Measurements from ENCODE around the gene KPNA1.
A peak's percentile ranks its signal among the peaks of the same experiment; 100 is the strongest.
"Not testable (repeated sequence)": the region's sequence is repeated elsewhere in the genome, so short reads cannot be mapped to it uniquely, and the experiment has no call there.

KPNA1 gene

DNA sequence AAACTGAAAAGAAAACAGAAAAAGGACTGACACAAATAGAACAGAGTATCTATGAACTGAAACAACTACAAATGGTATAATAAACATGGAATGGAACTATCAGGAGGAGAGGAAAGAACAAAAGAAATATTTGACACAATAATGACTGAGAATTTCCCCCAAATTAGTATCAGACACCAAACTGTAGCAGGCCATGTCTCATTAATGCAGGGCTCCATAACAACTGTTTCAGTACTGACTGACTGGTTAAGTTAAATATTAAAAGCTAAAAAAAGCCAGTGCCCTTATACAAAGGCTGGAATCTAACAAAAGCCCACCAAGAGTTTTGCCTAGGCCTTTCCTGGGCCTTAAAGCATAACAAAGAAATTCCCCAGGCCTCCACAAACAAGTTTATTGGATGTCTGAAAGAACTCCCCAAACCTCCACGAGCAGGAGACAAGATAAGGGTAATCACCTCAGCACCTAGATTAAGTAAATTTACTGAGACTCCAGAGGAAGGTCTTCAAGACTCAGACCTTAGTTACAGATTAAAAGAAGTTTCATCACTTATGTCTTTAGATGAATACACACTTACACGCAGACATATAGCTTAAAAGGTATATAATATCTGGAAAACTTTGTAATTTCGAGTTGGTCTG is 45.7 kb downstream of the KPNA1 start:
- DNase-seq: no peak

DNA sequence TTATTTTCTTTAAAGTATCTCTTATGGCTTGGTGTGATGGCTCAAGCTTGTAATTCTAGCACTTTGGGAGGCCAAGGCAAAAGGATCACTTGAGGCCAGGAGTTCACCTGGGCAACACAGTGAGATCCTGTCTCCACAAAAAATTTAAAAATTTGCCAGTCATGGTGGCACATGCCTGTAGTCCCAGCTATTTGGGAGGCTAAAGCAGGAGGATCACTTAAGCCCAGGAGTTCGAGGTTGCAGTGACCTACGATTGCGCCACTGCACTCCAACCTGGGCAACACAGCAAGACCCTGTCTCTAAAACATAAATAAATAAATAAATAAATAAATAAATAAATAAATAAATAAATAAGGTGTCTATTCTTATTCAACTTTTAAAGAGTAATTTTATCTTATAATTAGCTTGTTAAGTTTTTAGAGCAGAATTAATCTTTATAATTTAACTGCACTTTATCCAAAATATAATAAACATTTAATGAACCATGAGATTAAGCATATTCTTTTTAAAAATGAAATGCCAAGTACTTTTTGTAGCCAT is 48.0 kb downstream of the KPNA1 start:
- DNase-seq: no peak

DNA sequence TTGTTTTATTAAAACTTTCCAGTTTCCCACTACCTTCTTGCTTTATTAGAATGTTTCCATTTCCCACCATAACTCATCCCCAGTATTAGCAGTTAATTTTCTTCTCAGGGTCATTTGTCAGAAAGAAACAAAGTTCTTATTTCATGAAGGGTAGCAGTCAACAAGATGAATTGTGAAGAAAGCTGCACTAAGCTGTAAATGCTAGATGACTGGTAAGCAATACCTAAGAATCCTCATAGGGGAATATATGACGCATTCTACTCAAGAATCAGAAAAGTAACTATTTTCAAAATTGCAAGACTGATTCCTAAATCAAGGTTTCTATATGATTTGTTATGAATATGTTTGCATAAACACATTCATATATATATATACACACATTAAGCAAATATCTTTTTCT is 50.1 kb downstream of the KPNA1 start:
- DNase-seq: no peak

DNA sequence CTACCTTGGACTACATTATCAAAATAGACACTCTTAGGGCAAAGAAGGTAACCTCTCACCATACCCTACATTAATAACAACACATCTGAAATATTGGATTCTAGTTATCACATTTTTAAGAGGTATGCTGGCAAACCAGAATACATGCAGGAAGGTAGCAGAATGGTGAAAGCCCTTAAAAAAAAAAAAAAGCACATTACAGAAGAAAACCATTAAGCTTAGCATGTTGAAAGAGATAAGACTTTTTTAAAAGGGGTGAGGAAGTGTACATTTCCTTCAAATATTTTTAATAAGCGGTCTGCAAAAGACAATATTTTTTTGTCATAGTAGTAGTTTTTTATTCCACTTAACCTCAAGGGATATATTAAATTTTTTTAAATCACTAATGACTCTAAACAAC is 52.3 kb downstream of the KPNA1 start:
- DNase-seq: no peak

DNA sequence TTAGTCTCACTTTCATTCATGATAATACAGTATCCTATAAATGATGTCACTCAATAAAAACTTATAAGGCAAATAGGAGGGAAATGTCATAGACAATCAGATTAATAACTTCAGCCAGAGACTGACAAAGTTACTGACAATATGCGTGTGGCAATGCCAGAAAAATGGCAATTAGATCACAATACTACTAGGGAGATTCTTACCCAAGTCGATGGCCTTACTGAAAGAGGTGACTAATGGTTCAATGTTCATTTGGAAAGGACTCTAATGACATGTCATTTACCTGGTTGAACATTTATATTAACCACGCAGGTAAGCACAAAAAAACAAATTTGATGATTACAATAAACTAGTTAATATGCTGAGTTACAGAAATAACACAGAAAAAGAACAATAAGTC is 52.9 kb downstream of the KPNA1 start:
- DNase-seq: no peak

DNA sequence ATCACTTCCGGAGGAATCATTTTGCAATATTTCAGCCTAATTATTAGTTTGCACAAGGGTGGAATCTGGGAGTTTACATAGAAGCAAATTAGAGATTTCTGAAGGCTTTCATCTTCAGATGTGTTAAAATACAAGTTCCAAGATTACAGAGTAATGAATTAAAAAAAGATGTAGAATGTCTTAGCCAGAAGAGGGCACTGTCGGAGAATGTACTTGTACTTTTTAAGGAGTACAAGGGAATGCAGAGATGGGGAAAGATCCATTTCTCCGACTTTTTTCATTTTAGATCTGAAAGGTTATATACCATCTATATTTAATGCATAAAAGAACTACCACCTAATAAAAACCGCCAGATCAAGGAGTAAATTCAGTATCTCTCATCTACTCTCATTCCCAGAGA is 55.7 kb downstream of the KPNA1 start:
- DNase-seq: peak; percentile 52

DNA sequence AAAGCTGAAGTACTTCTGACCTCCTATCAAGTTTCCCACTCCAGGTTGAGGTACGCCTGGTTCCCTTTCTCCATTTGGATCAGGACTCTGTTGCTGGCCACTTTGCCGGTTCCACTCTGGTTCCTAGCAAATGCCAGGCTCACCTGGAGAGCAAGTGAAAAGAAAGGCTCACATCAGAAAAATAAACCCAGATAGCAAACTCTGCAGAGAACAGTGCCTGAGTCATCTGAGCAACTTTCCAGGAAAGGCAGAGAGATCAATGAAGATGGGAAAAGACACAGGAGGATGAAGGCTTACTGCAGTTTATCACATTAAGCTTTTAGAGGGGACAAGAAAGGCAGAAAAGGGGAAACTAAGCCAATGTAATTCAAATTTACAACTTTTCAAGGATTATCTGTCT is 57.0 kb downstream of the KPNA1 start:
- no peak for DNase-seq

DNA sequence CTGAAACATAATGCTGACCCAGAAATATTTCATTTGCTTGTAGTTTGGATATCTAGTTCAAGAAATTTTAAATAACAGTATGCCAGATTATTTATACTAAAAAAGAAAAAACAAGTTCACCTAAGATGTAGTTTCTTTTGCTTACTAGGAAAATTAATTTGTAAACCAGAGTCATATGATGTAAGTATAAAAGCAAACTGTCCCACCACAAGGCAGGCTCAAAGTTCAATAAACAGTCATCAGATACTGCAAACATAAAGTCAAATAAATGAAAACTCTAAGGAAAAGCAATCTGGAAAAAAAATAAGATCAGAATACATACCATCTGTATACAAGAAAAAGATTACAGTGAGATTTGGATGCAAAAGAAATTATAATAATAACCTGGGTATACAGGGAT is 58.7 kb downstream of the KPNA1 start:
- DNase-seq: no peak

DNA sequence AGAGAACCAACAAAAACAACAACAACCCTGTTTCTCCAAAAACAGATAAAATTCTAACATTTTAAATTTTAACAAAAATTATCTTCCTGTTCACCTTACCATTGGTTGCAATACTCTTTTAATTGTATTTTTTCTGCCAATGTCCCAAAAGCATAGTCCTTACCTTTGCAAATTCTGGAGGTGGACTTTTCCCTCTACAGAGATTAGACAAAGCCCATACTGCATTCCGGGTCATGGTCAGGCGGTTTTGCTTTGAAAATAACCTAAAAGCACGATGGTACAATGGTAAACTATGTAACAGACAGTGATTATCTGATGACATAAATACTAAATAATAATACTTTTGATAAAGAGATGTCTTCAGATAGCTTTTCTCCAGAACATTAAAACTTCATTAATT is 63.4 kb downstream of the KPNA1 start:
- no peak for DNase-seq

DNA sequence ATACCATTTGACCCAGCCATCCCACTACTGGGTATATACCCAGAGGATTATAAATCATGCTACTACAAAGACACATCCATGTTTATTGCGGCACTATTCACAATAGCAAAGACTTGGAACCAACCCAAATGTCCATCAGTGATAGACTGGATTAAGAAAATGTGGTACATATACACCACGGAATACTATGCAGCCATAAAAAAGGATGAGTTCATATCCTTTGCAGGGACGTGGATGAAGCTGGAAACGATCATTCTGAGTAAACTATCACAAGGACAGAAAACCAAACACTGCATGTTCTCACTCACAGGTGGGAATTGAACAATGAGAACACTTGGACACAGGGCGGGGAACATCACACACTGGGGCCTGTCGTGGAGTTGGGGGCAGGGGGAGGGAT is 66.5 kb downstream of the KPNA1 start:
- not testable (repeated sequence) for DNase-seq

DNA sequence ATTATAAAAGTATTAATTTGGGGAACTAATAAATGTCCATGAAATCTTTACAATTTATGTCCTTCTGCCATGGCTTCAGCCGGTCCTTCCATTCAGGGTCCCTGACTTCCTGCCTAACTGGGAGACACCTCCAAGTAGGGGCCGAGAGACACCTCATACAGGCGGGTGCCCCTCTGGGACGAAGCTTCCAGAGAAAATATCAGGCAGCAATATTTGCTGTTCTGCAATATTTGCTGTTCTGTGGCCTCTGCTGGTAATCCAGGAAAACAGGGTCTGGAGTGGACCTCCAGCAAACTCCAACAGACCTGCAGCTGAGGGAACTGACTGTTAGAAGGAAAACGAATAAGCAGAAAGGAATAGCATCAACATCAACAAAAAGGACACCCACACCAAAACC is 70.2 kb downstream of the KPNA1 start:
- DNase-seq: not testable (repeated sequence)

DNA sequence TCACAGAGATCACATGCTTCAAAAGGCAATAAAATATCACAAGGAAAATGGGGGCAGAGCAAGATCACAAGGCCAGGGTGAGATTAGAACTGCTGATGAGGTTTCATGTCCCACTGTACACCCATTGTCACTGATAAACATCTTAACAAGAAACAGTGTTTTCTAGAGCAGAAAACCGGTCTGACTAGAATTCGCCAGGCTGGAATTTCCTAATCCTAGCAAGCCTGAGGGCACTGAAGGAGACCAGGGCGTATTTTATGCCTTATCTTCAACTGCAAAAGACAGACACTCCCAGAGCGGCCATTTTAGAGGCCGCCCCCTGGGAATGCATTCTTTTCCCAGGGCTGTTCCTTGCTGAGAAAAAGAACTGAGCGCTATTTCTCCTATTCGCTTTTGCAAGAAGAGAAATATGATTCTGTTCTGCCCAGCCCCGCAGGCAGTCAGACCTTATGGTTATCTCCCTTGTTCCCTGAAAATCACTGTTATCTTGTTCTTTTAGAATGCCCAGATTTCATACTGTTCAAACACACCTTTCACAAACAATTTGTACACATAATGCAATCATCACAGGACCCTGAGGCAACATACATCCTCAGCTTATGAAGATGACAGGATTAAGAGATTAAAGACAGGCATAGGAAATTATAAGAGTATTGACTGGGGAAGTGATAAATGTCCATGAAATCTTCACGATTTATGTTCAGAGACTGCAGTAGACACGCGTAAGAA is 70.8 kb downstream of the KPNA1 start:
- not testable (repeated sequence) for DNase-seq

DNA sequence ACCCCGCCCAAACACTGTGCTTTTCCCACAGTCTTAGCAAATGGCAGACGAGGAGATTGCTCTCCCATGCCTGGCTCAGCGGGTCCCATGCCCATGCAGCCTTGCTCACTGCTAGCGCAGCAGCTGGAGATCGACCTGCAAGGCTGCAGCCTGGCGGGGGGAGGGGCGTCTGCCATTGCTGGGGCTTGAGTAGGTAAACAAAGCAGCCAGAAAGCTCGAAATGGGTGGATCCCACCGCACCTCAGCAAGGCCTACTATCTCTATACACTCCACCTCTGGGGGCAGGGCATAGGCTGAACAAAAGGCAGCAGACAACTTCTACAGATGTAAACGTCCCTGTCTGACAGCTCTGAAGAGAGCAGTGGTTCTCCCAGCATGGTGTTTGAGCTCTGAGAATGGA is 71.6 kb downstream of the KPNA1 start:
- no peak for DNase-seq

DNA sequence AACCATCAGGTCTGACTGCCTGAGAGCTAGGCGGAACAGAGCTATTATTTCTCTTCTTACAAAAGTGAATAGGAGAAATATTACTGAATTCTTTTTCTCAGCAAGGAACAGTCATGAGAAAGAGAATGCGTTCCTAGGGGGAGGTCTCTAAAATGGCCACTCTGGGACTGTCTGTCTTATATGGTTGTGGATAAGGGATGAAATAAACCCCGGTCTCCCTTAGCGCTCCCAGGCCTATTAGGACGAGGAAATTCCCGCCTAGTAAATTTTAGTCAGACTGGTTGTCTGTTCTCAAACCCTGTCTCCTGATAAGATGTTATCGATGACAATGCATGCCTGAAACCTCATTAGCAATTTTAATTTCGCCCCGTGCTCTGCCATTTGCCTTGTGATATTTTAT is 78.8 kb downstream of the KPNA1 start:
- no peak for DNase-seq

DNA sequence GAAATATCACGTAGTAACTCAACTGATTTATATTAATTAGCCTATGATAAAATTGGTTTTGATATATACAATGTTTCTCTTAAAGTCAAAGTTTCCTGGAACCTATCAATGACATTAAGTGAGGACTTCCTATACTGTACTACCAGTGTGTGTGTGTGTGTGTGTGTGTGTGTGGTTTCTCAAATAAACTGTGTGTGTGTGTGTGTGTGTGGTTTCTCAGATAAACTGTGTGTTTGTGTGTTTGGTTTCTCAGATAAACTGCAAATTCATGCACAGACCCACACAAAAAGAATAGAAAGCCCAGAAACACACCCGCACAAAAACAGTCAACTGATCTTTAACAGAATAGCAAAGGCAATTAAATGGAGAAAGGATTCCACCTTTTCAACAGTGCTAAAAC is 84.4 kb downstream of the KPNA1 start:
- no peak for DNase-seq

DNA sequence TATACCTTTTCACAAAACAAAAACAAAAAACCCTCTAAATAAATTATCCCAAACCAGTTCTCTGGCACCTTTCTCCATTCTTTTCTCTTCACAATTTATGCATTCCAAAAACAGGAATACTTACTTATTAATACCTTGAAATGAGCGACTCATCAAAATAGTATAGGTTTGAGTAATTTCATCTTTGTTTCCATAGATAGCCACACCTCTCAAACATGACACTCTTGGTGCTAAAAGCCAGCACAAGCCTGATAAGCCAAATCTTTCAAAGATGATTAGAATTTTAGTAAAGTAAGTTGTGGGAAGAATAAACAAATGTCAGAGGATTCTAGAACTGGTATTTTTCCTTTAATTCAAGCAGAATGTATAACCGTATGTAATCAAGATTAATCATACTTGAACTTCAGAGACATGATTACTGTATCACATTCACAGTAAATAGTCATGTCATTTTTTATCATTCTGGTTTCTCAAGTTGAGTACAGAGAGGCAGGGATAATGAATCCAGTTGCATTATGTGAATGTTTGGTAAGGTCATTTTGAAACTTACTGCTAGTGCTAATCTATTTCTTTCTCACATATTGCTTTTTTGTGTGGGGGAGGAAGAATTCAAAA is 86.8 kb downstream of the KPNA1 start:
- peak; percentile 7 for DNase-seq

DNA sequence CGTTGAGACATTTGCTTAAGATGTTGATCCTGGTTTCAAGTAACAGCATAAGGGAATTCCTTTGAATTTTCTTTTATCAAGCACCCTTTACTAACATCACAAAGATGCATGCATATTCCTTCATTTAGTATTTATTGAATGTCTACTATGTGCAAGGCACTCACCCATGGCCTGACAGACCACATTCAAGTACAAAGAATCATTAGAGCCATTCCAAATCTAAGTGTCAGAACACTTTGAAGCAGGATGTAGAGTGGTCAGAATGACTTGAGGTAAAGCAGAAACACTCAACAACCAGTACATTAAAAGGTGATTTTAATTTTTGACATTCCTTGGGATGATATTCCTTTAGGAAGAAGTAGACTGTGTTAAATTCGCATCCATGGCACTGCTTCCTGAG is 92.9 kb downstream of the KPNA1 start:
- DNase-seq: no peak

DNA sequence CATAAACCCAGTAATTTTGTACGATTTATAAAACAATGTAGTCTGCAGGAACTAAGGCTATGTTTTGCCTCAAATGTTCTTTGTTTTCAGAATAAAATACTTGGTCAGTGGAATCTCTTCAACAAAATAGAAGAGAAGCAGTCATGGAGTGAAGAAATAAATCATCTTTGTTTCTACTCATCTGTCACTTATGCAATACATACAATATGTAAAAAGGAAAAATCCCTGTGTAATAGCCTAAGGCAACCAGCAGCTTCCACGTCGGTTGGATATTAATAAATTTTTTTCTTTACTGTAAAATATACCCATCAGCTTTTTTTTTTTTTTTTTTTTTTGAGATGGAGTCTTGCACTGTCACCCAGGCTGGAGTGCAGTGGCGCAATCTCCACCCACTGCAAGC is 93.6 kb downstream of the KPNA1 start:
- no peak for DNase-seq

DNA sequence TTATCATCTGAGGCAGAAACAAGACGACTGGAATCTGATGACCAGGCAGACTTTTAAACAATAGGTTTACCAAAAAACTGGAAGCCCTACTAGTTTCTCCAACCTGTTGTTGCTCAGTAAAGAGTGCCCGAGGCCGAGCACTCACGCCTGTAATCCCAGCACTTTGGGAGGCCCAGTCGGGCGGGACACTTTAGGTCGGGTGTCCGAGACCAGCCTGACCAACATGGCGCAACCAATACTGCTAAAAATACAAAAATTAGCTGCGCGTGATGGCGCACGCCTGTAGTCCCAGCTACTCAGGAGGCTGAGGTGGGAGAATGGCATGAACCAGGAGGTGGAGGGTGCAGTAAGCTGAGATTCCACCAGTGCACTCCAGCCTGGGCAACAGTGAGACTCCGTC is 97.8 kb downstream of the KPNA1 start:
- DNase-seq: peak; percentile 8

DNA sequence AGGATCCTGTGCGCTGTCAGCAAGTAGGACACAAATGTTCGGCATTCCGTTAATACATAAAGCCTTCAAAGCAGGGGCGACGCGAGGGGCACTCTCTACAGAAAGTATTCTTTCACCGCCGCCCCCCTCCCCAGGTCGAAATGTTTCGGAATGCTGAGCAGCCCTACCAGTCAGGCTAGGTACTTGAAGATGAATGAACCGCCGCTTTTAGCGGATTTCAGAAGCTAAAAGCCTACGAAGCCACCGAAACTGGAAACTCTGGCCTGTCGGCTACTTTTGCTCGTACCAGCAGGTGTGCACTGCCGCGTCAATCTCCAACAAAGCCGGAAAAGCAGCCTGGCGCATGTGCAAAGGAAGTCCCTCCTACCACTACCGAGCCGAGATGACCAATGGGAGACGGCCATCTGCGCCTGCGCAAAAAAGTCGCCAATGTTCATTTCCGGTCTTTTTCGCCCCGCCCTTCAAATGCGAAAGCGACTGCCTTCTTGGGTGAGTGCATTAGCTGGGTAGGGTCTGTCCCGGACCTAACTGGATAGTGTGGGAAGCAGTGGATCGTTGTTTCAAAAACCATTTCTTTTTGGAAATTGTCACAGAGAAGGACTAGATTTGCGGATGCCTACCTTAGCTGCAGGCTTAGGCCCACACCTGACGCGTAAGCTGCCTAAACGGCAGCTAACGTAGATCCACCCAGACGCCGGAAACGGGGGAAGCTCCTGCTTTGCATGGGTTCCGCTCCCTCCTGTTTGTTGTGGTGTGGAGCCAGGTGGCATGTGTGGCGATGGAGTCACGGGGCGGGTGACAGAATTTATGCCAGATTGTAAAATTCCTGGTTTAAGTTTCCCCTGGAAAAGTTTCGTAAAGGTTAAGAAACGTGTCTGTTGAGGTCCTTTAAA is 98.7 kb downstream of the KPNA1 start, which contains the start of gene WDR5B:
TSS of gene WDR5B (minus strand) at position 301 of the 893 bp plus-strand sequence. CDS start 534 bp downstream, outside the sequence.
- peak; percentile 97 for DNase-seq

DNA sequence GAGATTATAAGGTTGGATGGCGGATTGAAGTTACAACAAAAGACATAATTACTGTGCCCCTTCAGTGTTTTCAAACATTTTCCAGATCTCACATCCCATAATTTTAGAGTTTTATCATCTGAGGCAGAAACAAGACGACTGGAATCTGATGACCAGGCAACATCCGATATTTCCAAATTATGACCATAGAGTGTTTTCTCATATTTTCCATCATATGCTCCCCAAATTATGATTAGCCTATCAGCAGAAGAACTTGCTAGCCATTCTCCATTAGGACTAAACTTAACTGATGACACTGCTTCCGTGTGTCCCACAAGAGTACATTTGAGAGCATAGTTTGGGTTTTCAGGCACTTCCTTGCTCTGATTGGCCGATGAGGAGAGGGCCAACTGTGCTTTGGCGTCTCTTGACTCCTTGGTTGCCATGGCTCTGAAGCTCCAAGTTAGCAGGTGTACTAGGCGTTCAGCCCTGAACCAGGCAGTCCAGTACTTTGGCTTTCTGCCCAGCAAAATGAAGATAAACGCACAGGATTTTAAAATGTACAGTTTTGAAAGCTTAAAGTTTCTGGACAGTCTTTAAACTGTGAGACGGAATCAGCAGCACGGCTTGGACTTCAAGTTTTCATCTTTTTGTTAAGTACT is 99.5 kb downstream of the KPNA1 start:
- DNase-seq: peak; percentile 54

DNA sequence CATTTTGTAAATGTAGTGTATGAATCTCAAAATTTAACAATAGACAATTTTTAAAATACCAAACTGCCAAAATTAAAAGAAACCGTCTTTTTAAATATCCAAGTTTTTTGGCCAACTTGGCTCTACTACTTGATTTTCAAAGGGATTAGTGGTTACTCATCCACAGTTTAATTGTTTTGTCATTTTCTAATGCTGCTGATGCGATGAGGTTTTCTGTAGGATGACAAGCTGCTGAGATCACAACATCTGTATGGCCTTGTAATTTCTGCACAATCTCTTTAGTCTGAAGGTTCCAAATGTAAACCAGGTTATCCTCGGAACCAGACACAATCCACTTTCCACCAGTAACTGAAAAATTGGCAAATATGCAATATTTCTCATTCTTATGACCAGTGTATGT is 100.3 kb downstream of the KPNA1 start:
- DNase-seq: no peak
